Inferior parietal cortex (tissue), 1 donor: ENCODE measurements around the gene PRR36.

ENCODE experiments used
- DNase-seq: peaks from one replicate; pipeline ENCODE4 v3.0.0-alpha.2; 2016; ENCODE audit errors: extremely low spot score

PRR36 gene

GRCh38 chr19:7913652-7914051, 39.5 kb upstream of the PRR36 start:
- DNase-seq, result no peak

GRCh38 chr19:7912697-7913564, 38.7 kb upstream of the PRR36 start:
- DNase-seq, result no peak

GRCh38 chr19:7912144-7912696, 38.0 kb upstream of the PRR36 start:
- no peak for DNase-seq

GRCh38 chr19:7911508-7912143, 37.4 kb upstream of the PRR36 start:
- no peak for DNase-seq

GRCh38 chr19:7910321-7911161, 36.4 kb upstream of the PRR36 start:
- DNase-seq, result no peak

- no peak for DNase-seq
These were observed 35.4 kb upstream of the PRR36 start for GRCh38 chr19:7909471-7910067.

GRCh38 chr19:7908742-7909461, 34.7 kb upstream of the PRR36 start:
- DNase-seq, result no peak

GRCh38 chr19:7908078-7908699, 34.0 kb upstream of the PRR36 start:
- no peak for DNase-seq

GRCh38 chr19:7907544-7907943, 33.4 kb upstream of the PRR36 start:
- no peak for DNase-seq

GRCh38 chr19:7907122-7907521, 32.9 kb upstream of the PRR36 start:
- no peak for DNase-seq

- no peak for DNase-seq
These were observed 31.7 kb upstream of the PRR36 start for GRCh38 chr19:7905859-7906258.

- DNase-seq, result no peak
These were observed 31.1 kb upstream of the PRR36 start for GRCh38 chr19:7905268-7905667.

GRCh38 chr19:7904074-7905020, 30.2 kb upstream of the PRR36 start:
- DNase-seq, result no peak

- peak; percentile 99 for DNase-seq
These were observed 29.3 kb upstream of the PRR36 start, which contains the start of gene MAP2K7 for GRCh38 chr19:7903244-7904073. MAP2K7 (plus strand) TSS chr19:7903877; CDS start chr19:7903945, 68 bp downstream.

- DNase-seq, result no peak
These were observed 28.6 kb upstream of the PRR36 start for GRCh38 chr19:7902796-7903243.

GRCh38 chr19:7901337-7901736, 27.1 kb upstream of the PRR36 start:
- DNase-seq, result no peak

GRCh38 chr19:7900931-7901330, 26.7 kb upstream of the PRR36 start:
- no peak for DNase-seq

- DNase-seq, result no peak
These were observed 26.2 kb upstream of the PRR36 start for GRCh38 chr19:7900401-7900870.
